ENCODE measurements around the gene AFMID. TPM values are rescaled to one million over a fixed set of nuclear protein-coding genes. Genes with fewer than 3 reads are reported as not detected.

Gene AFMID
- total and polyA plus RNA-seq, 2 of the 13 experiments (the other 11 are each of a cell fraction or from before 2014, with no cell fraction given): 249 to 270 TPM

- TF ChIP-seq ZNF20 (CRISPR knock-in tag; IDR thresholded peaks at IDR 0.05) (no peak), ZBTB38 (CRISPR knock-in tag; IDR thresholded peaks at IDR 0.05) (peak; percentile 69), CREB1 (IDR thresholded peaks at IDR 0.05) (peak; percentile 61; the same call in 1 of the 2 replicates), CREB1 (CRISPR knock-in tag; IDR thresholded peaks at IDR 0.05) (peak; percentile 62; the same call in 1 of the 2 replicates), ZNF569 (CRISPR knock-in tag; IDR thresholded peaks at IDR 0.05; ENCODE audit: borderline replicate concordance) (no peak), POLR2A (IDR thresholded peaks at IDR 0.05; ENCODE audit: insufficient read depth in 1 of 2, low read depth in 2 of 2, low read length in 2 of 2) (peak; percentile 59 to 74), MYC (CRISPR knock-in tag; IDR thresholded peaks at IDR 0.05; ENCODE audit: borderline replicate concordance) (peak; percentile 98), ZNF460 (CRISPR knock-in tag; IDR thresholded peaks at IDR 0.05; ENCODE audit: borderline replicate concordance) (no peak; the same call in 1 of the 2 replicates), GTF3A (CRISPR knock-in tag; conservative IDR thresholded peaks at IDR 0.05) (no peak), FOXP1 (IDR thresholded peaks at IDR 0.05) (no peak), FOXP1 (CRISPR knock-in tag; IDR thresholded peaks at IDR 0.05) (0 out of 2 replicates have a peak, but pooled peaks have one; percentile 33), RAD51 (IDR thresholded peaks at IDR 0.05; ENCODE audit: borderline replicate concordance) (no peak), SAFB2 (CRISPR knock-in tag; IDR thresholded peaks at IDR 0.05; ENCODE audit: borderline replicate concordance, low read depth) (peak; percentile 68; the same call in 1 of the 2 replicates), HNF1B (CRISPR knock-in tag; IDR thresholded peaks at IDR 0.05) (peak; percentile 83), RBFOX2 (IDR thresholded peaks at IDR 0.05; ENCODE audit: low read depth, low read length) (peak; percentile 86), TP53 (CRISPR knock-in tag; conservative IDR thresholded peaks at IDR 0.05) (peak; percentile 77; the same call in 1 of the 2 replicates), NFATC3 (CRISPR knock-in tag; IDR thresholded peaks at IDR 0.05) (peak; percentile 81; the same call in 1 of the 2 replicates), JARID2 (CRISPR knock-in tag; IDR thresholded peaks at IDR 0.05; ENCODE audit: insufficient replicate concordance) (no peak), ZNF605 (CRISPR knock-in tag; IDR thresholded peaks at IDR 0.05) (peak; percentile 73; the same call in 1 of the 2 replicates), ZBTB3 (CRISPR knock-in tag; IDR thresholded peaks at IDR 0.05; ENCODE audit: borderline replicate concordance, low read depth) (peak; percentile 77)
- TF ChIP-seq, protein P1, sequence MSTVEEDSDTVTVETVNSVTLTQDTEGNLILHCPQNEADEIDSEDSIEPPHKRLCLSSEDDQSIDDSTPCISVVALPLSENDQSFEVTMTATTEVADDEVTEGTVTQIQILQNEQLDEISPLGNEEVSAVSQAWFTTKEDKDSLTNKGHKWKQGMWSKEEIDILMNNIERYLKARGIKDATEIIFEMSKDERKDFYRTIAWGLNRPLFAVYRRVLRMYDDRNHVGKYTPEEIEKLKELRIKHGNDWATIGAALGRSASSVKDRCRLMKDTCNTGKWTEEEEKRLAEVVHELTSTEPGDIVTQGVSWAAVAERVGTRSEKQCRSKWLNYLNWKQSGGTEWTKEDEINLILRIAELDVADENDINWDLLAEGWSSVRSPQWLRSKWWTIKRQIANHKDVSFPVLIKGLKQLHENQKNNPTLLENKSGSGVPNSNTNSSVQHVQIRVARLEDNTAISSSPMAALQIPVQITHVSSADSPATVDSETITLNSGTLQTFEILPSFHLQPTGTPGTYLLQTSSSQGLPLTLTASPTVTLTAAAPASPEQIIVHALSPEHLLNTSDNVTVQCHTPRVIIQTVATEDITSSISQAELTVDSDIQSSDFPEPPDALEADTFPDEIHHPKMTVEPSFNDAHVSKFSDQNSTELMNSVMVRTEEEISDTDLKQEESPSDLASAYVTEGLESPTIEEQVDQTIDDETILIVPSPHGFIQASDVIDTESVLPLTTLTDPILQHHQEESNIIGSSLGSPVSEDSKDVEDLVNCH (CRISPR knock-in tag; IDR thresholded peaks at IDR 0.05): peak; percentile 90; the same call in 1 of the 2 replicates
- TF ChIP-seq, protein P2, sequence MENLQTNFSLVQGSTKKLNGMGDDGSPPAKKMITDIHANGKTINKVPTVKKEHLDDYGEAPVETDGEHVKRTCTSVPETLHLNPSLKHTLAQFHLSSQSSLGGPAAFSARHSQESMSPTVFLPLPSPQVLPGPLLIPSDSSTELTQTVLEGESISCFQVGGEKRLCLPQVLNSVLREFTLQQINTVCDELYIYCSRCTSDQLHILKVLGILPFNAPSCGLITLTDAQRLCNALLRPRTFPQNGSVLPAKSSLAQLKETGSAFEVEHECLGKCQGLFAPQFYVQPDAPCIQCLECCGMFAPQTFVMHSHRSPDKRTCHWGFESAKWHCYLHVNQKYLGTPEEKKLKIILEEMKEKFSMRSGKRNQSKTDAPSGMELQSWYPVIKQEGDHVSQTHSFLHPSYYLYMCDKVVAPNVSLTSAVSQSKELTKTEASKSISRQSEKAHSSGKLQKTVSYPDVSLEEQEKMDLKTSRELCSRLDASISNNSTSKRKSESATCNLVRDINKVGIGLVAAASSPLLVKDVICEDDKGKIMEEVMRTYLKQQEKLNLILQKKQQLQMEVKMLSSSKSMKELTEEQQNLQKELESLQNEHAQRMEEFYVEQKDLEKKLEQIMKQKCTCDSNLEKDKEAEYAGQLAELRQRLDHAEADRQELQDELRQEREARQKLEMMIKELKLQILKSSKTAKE (CRISPR knock-in tag; IDR thresholded peaks at IDR 0.05; ENCODE audit: borderline replicate concordance): no peak; the same call in 1 of the 2 replicates
Observed at GRCh38 chr17:78214016-78214705, 27.0 kb downstream of the AFMID start, which contains the start of gene BIRC5 (continued).

All from HepG2 (cell line).